ENCODE results near the gene TPSB2.

TPSB2 gene

GRCh38 chr16:1204933-1205332 lies 25.1 kb downstream of the TPSB2 start:
- TF ChIP-seq KLF1 (tag by site-specific recombination; IDR thresholded peaks at IDR 0.05): peak; percentile 52
- TF ChIP-seq ZNF239 (tag by site-specific recombination; IDR thresholded peaks at IDR 0.05): no peak
- Histone ChIP-seq H3K27ac (ENCODE audit: extremely low read depth, low read depth, low read length) (no peak overlapping the region), H3K36me3 (ENCODE audit: control insufficient read depth in 2 of 2, insufficient read depth in 1 of 2, low read length in 2 of 2) (peaks cover 0 to 10% of the 10 kb centered on the region in 2 experiments; a peak in 1 of 3 replicates), H3K4me3 (ENCODE audit: low read depth, low read length) (no peak overlapping the region), H3K9me3 (ENCODE audit: control insufficient read depth, insufficient read depth, low read depth, low read length) (no peaks in the 10 kb centered on the region), H3K4me1 (ENCODE audit: control insufficient read depth, insufficient read depth, low read length) (no peaks in the 10 kb centered on the region)
- POLR2A ChIA-PET: no interaction called here
- CTCF ChIA-PET: interaction anchor here (1.1 kb wide), 1 partner anchor 9 kb away, joined by 4 read pairs; no protein-coding TSS in a partner anchor

DNA sequence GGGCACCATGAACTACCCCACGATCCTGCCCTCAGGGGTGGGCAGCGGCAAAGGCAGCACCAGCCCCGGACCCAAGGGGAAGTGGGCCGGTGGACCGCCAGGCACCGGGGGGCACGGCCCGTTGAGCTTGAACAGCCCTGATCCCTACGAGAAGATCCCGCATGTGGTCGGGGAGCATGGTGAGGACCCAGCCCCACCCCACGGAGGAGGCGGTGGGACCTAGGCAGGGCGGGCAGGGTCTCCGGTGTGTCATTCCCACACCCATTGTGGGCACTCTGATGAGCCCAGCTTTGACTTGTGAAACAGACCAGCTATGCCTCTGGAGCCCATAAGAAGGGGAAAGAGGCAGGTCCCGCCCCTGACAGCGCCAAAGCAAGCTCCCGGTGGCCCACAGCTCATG lies 27.7 kb downstream of the TPSB2 start:
- no peak overlapping the region for H3K27ac ChIP-seq (ENCODE audit: extremely low read depth, low read depth, low read length)
- ChIA-PET CTCF (no interaction called here), POLR2A (no interaction called here)
- H3K4me1 ChIP-seq (ENCODE audit: control insufficient read depth, insufficient read depth, low read length): no peaks in the 10 kb centered on the region; the same call in 1 of the 2 replicates
- H3K4me3 ChIP-seq (ENCODE audit: low read depth, low read length): no peak overlapping the region
- no peaks in the 10 kb centered on the region for H3K9me3 ChIP-seq (ENCODE audit: control insufficient read depth, insufficient read depth, low read depth, low read length)
- TF ChIP-seq ZNF76 (tag by site-specific recombination; IDR thresholded peaks at IDR 0.05; ENCODE audit: borderline replicate concordance, low read depth) (no peak), KLF1 (tag by site-specific recombination; IDR thresholded peaks at IDR 0.05) (peak; percentile 85), SP2 (tag by site-specific recombination; IDR thresholded peaks at IDR 0.05) (peak; percentile 18), ZNF558 (tag by site-specific recombination; IDR thresholded peaks at IDR 0.05) (no peak)
- H3K36me3 ChIP-seq (ENCODE audit: control insufficient read depth in 2 of 2, insufficient read depth in 1 of 2, low read length in 2 of 2): peaks cover 0 to 5% of the 10 kb centered on the region in 2 experiments; a peak in 1 of 3 replicates

GRCh38 chr16:1201444-1201843 lies 28.5 kb downstream of the TPSB2 start:
- Histone ChIP-seq H3K27ac (ENCODE audit: extremely low read depth, low read depth, low read length) (no peak overlapping the region), H3K36me3 (ENCODE audit: control insufficient read depth in 2 of 2, insufficient read depth in 1 of 2, low read length in 2 of 2) (peaks cover 0 to 5% of the 10 kb centered on the region in 2 experiments; a peak in 1 of 3 replicates), H3K4me3 (ENCODE audit: low read depth, low read length) (no peak overlapping the region), H3K9me3 (ENCODE audit: control insufficient read depth, insufficient read depth, low read depth, low read length) (no peaks in the 10 kb centered on the region), H3K4me1 (ENCODE audit: control insufficient read depth, insufficient read depth, low read length) (peaks cover 3% of the 10 kb centered on the region; the same call in 1 of the 2 replicates)
- ChIA-PET CTCF (interaction anchor here (1.1 kb wide), 1 partner anchor 146 kb away, joined by 3 read pairs; no protein-coding TSS in a partner anchor), POLR2A (no interaction called here)
- TF ChIP-seq ZNF2 (tag by site-specific recombination; IDR thresholded peaks at IDR 0.05) (no peak), ZNF23 (tag by site-specific recombination; IDR thresholded peaks at IDR 0.05; ENCODE audit: borderline replicate concordance) (no peak), ZNF16 (tag by site-specific recombination; IDR thresholded peaks at IDR 0.05; ENCODE audit: low read depth) (no peak), HIC1 (tag by site-specific recombination; IDR thresholded peaks at IDR 0.05) (peak; percentile 29; the same call in 1 of the 2 replicates), REPIN1 (tag by site-specific recombination; IDR thresholded peaks at IDR 0.05; ENCODE audit: low read depth) (no peak)
- TF ChIP-seq, protein P1, sequence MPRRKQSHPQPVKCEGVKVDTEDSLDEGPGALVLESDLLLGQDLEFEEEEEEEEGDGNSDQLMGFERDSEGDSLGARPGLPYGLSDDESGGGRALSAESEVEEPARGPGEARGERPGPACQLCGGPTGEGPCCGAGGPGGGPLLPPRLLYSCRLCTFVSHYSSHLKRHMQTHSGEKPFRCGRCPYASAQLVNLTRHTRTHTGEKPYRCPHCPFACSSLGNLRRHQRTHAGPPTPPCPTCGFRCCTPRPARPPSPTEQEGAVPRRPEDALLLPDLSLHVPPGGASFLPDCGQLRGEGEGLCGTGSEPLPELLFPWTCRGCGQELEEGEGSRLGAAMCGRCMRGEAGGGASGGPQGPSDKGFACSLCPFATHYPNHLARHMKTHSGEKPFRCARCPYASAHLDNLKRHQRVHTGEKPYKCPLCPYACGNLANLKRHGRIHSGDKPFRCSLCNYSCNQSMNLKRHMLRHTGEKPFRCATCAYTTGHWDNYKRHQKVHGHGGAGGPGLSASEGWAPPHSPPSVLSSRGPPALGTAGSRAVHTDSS (tag by site-specific recombination; IDR thresholded peaks at IDR 0.05): no peak

GRCh38 chr16:1200014-1200627 lies 29.9 kb downstream of the TPSB2 start:
- no peak overlapping the region for H3K27ac ChIP-seq (ENCODE audit: extremely low read depth, low read depth, low read length)
- H3K4me1 ChIP-seq (ENCODE audit: control insufficient read depth, insufficient read depth, low read length): peaks cover 3% of the 10 kb centered on the region; the same call in 1 of the 2 replicates
- ChIA-PET POLR2A (no interaction called here), CTCF (interaction anchor here (1.1 kb wide), 1 partner anchor 145 kb away, joined by 3 read pairs; no protein-coding TSS in a partner anchor)
- TF ChIP-seq ZNF214 (tag by site-specific recombination; IDR thresholded peaks at IDR 0.05; ENCODE audit: borderline replicate concordance) (no peak), ZNF843 (tag by site-specific recombination; IDR thresholded peaks at IDR 0.05) (no peak), ZNF16 (tag by site-specific recombination; IDR thresholded peaks at IDR 0.05; ENCODE audit: low read depth) (no peak), ZNF24 (tag by site-specific recombination; IDR thresholded peaks at IDR 0.05) (no peak), ZNF121 (tag by site-specific recombination; IDR thresholded peaks at IDR 0.05) (no peak), ZEB2 (tag by site-specific recombination; IDR thresholded peaks at IDR 0.05) (no peak), ZNF585B (tag by site-specific recombination; IDR thresholded peaks at IDR 0.05) (no peak), ZNF350 (tag by site-specific recombination; IDR thresholded peaks at IDR 0.05) (no peak)
- H3K36me3 ChIP-seq (ENCODE audit: control insufficient read depth in 2 of 2, insufficient read depth in 1 of 2, low read length in 2 of 2): peaks cover 0 to 1% of the 10 kb centered on the region in 2 experiments; a peak in 1 of 3 replicates
- H3K9me3 ChIP-seq (ENCODE audit: control insufficient read depth, insufficient read depth, low read depth, low read length): no peaks in the 10 kb centered on the region
- no peak overlapping the region for H3K4me3 ChIP-seq (ENCODE audit: low read depth, low read length)
